HG03175 (cell line): ENCODE measurements around the gene SATB2.

Experiments used
- ATAC-seq: cut with Tn5 transposase; IDR thresholded peaks from one replicate; pipeline ENCODE4 v1.9.1; 2021; ENCODE audit warnings: mild to moderate bottlenecking, moderate library complexity; ENCODE audit not compliant: unreplicated experiment

Gene SATB2

GRCh38 chr2:199273042-199273511 is 184.7 kb downstream of the SATB2 start:
- no peak for ATAC-seq

GRCh38 chr2:199261936-199262335 is 195.8 kb downstream of the SATB2 start:
- ATAC-seq: no peak

GRCh38 chr2:199261239-199261638 is 196.5 kb downstream of the SATB2 start:
- no peak for ATAC-seq

- ATAC-seq: no peak
Observed at GRCh38 chr2:199259671-199260070, 198.1 kb downstream of the SATB2 start.

- ATAC-seq: no peak
Observed at GRCh38 chr2:199258291-199258690, 199.4 kb downstream of the SATB2 start.

- ATAC-seq: no peak
Observed at GRCh38 chr2:199257261-199258224, 200.2 kb downstream of the SATB2 start.

GRCh38 chr2:199230091-199230490 is 227.6 kb downstream of the SATB2 start:
- ATAC-seq: no peak

GRCh38 chr2:199228887-199229819 is 228.6 kb downstream of the SATB2 start:
- peak; percentile 97 for ATAC-seq

GRCh38 chr2:199223791-199224190 is 233.9 kb downstream of the SATB2 start:
- ATAC-seq: no peak

GRCh38 chr2:199220920-199221319 is 236.8 kb downstream of the SATB2 start:
- ATAC-seq: no peak

GRCh38 chr2:199219551-199219950 is 238.2 kb downstream of the SATB2 start:
- no peak for ATAC-seq
